HG02588 (cell line): ENCODE results near the gene IMPDH1.

Source experiments
- ATAC-seq: cut with Tn5 transposase; IDR thresholded peaks from one replicate; pipeline ENCODE4 v1.9.1; 2021; ENCODE audit warnings: mild to moderate bottlenecking, moderate library complexity; ENCODE audit not compliant: unreplicated experiment

Gene IMPDH1

DNA sequence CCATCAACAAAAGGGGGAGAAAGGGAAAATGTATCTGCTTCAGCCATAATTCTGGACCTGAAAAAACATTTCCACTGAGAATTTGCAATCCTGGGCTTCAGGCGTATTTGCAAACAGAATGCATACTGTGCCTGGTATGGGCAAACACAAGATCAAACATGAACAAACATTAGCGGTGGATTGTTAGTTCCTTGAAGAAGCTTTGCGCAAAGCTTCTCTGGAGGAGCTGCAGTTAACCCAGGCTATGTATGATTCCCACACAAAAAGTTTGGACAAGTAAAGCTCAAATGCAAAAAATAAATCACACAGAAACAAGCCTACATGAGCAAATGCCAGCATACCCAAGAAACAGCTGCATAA lies 25.5 kb upstream of the IMPDH1 start:
- ATAC-seq: no peak

GRCh38 chr7:128434413-128435326 lies 24.9 kb upstream of the IMPDH1 start:
- ATAC-seq: no peak

- ATAC-seq: no peak
Measured at GRCh38 chr7:128431754-128432153, 22.0 kb upstream of the IMPDH1 start.

DNA sequence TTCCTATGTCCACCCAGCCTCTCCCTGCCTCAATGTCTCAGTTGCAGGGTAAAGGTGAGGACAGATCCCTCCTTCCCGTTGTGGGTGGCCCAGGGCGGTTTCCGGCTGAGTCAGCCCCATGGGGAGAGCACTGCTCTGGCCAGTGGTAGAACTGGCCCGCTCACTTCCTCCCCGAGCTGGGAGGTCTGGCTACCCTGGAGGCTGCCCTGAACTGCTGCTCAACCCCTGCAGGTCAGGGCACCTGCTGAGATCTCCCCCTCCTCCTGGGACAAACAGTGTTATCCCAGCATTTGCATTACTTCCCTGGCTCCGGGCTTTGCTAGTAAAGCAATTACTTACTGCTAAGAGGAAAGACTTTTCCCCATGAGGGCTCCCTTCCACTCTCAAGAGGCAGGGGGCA lies 21.4 kb upstream of the IMPDH1 start:
- ATAC-seq: no peak

DNA sequence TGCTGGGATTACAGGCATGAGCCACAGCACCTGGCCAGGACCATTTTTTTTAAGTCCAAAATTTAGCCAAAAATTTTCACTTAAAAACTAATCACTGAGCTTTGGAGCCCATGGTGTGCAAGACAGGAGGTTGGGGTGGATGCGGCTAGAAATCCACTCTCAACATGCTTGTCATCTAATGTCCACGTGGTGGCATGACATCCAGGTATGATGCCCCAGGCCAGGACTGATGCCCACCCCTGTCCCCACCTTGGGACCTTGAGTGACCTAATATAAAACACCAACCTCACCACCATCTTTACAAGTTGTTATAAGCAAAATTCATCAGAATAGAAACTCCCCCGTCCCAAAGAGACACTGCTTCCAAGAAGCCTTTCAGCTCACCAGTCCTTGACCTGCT lies 20.4 kb upstream of the IMPDH1 start:
- no peak for ATAC-seq

DNA sequence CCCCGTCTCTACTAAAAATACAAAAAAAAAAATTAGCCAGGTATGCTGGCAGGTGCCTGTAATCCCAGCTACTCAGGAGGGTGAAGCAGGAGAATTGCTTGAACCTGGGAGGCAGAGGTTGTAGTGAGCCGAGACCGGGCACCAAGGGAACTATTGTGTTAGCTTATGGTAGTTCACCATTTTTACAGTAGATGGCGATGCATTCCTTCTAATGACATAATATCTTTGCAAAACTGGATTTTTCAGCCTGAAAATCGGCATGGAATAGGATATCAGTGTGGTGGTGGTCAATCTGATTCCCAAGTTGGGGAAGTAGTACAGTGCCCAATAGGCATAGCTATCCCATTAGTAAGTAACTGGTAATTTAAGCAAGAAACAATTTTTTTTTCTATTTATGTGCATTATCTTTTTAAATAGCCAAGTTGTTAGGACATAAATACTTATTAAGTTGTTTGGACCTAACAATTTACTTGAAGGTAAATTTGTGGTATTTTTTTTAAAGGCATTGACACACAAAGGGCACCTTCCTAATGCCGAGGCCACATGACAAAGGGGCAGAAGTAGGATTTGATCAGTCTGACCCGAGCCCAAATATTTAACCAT lies 17.6 kb upstream of the IMPDH1 start:
- ATAC-seq: no peak

DNA sequence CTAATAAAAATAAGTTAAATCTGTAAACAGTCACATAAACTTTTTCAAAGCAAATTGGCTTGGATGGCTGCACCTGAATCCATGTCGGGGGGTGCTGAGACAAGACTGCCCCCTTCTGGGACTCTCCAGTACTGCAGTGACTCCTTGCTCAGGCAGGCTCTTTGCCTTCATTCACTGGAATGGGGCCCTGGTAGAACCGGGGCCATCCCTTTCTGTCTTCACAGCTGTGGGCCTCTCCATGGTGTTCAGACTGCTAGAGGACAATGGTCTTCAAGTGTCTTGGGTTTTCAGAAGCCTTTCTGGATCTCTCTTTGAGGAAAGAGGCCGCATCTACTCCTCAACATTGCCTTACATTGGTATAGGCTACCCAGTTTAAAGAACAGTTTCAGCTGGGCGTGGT lies 16.1 kb upstream of the IMPDH1 start:
- ATAC-seq: no peak

DNA sequence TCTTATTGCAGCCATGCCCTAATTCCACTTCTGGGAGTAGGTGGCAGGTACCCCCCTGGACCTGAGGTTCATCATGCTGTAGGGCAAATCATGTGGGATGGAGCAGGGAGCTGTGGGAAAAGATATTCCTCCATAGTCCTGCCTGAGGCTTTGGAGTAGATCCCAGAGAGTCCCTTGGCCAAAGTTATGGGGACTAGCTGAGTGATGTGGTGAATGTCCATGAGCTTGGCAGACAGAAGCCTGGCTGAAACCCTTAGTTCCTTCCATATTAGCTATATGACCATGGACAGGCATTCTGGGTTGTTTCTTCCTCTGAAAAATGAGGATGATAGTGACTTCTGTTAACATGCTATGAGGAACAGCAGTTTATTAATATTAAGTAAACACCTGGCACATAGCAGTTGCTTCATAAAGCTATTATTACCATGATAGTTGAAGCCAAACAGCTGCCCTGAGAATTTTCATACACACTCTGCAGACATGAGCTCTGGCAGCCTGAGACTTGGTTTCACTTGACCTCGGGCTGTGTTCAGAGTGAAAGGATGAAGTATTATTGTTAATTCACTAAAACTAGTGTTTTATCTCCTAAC lies 15.0 kb upstream of the IMPDH1 start:
- no peak for ATAC-seq

- ATAC-seq: no peak
Measured at GRCh38 chr7:128422842-128423241, 13.1 kb upstream of the IMPDH1 start.

GRCh38 chr7:128422037-128422436 lies 12.3 kb upstream of the IMPDH1 start:
- ATAC-seq: no peak

GRCh38 chr7:128421384-128421783 lies 11.6 kb upstream of the IMPDH1 start:
- ATAC-seq: no peak

DNA sequence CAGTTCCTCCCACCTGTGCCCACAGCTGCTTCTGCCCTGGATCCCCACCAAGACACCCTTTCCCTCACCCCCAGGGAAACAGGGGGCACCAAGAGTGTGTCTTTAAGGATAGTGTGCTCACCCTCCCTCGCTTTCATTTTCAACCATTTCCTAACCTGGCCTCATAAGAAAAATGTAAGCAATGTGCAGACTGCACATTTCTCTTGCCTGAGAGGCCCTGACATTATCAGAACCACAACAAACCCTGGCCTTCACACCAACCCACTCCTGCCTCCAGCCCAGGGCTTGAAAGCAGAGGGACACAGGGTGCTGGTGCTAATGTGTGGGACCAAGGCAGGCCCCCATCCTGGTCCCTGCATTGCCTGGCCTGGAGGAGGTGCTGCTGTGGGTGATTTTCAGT lies 11.0 kb upstream of the IMPDH1 start:
- no peak for ATAC-seq

- no peak for ATAC-seq
Measured at GRCh38 chr7:128419257-128419656, 9.5 kb upstream of the IMPDH1 start.

DNA sequence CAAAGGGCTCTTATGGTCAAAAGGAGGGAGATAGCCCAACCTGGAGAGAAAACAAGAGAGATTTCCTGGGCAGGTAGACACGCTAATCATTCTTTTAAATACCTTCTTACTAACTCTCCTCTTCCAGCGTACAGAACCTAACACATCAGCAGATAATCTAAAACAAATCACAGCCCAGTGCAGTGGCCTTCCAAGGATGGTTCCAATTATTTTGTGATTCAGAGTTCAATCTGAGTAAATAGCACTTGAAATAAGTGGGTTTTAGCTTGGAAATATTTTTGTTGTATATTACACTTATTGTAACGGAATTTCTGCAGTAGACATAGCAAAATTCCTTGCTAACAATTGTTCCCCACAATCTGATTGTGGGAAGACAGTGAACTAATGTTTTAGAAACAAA lies 7.3 kb upstream of the IMPDH1 start:
- ATAC-seq: no peak

GRCh38 chr7:128415217-128415785 lies 5.5 kb upstream of the IMPDH1 start:
- ATAC-seq: no peak

GRCh38 chr7:128410451-128410753 lies 620 bp upstream of the IMPDH1 start:
- ATAC-seq: no peak

GRCh38 chr7:128408709-128409595 lies 830 bp downstream of the IMPDH1 start:
- no peak for ATAC-seq

GRCh38 chr7:128407751-128408708 lies 1.8 kb downstream of the IMPDH1 start:
- no peak for ATAC-seq

GRCh38 chr7:128407233-128407589 lies 2.6 kb downstream of the IMPDH1 start:
- no peak for ATAC-seq
